ENCODE measurements around the gene SYT4. TPM values are rescaled to one million over a fixed set of nuclear protein-coding genes. Genes with fewer than 3 reads are reported as not detected.

The SYT4 gene
- total RNA-seq, 1 experiment from 2014 or later = 3.4 TPM

DNA sequence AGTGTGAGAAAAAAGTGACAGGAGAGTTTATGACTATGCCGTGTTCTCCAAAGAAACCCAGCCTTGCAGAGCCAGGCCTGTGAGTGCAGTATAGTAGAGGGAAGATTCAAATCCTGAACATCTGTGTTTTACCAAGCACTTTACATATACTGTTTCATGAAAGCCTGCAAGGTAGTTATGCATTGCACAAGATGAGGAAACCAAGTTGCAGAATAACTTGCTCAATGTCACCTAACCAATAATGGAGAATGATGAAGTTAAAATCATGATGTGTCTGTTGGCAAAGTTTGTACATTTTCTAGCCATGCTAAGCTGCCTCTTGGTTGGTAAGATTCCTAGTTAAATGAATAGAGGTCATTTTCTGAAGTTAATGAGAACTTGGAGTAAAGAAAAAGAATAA, 29.3 kb downstream of the SYT4 start:
- H2AFZ ChIP-seq (ENCODE audit: low read length) = no peak overlapping the region
- H3K79me1 ChIP-seq (ENCODE audit: insufficient read depth, low read depth, low read length, poor library complexity, severe bottlenecking) = no peaks in the 10 kb centered on the region
- Mint-ChIP-seq H3K4me3 (no peak overlapping the region), H3K27ac (no peak overlapping the region), H3K36me3 (ENCODE audit: insufficient read depth in 1 of 3, low read depth in 3 of 3) (no peaks in the 10 kb centered on the region), H3K4me1 (0 out of 4 replicates have a peak, but pooled peaks cover 0 to under 1% of the 10 kb centered on the region in 2 experiments), H3K27me3 (ENCODE audit: low read depth) (no peaks in the 10 kb centered on the region), H3K9me3 (no peaks in the 10 kb centered on the region)
- H2AK5ac ChIP-seq (ENCODE audit: insufficient read length, low read length) = no peak overlapping the region
- H3K9me3 ChIP-seq (ENCODE audit: control insufficient read depth, low read depth, low read length) = no peaks in the 10 kb centered on the region
- no peak overlapping the region for H2BK20ac ChIP-seq (ENCODE audit: low read depth, low read length, poor library complexity, severe bottlenecking)
- H4K8ac ChIP-seq (replicated peaks; ENCODE audit: insufficient read length, low read depth, low read length) = no peak overlapping the region
- TF ChIP-seq, protein P1, sequence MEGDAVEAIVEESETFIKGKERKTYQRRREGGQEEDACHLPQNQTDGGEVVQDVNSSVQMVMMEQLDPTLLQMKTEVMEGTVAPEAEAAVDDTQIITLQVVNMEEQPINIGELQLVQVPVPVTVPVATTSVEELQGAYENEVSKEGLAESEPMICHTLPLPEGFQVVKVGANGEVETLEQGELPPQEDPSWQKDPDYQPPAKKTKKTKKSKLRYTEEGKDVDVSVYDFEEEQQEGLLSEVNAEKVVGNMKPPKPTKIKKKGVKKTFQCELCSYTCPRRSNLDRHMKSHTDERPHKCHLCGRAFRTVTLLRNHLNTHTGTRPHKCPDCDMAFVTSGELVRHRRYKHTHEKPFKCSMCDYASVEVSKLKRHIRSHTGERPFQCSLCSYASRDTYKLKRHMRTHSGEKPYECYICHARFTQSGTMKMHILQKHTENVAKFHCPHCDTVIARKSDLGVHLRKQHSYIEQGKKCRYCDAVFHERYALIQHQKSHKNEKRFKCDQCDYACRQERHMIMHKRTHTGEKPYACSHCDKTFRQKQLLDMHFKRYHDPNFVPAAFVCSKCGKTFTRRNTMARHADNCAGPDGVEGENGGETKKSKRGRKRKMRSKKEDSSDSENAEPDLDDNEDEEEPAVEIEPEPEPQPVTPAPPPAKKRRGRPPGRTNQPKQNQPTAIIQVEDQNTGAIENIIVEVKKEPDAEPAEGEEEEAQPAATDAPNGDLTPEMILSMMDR (conservative IDR thresholded peaks at IDR 0.05) = no peak
- H3K27me3 ChIP-seq (ENCODE audit: insufficient read depth, low read length) = no peaks in the 10 kb centered on the region
- H3K27ac ChIP-seq (ENCODE audit: insufficient read length, low read depth, low read length) = no peak overlapping the region
- no peaks in the 10 kb centered on the region for H3K23me2 ChIP-seq (ENCODE audit: insufficient read length, low read depth, low read length, poor library complexity, severe bottlenecking)
- no peaks in the 10 kb centered on the region for H3K4me1 ChIP-seq (ENCODE audit: insufficient read depth, low read length)
- WGBS (ENCODE audit: extremely low coverage, insufficient read length, low lambda C conversion rate) = no CpG with 5 or more reads among the region's 1 CpG
- no peak overlapping the region for H3K18ac ChIP-seq (ENCODE audit: insufficient read length, low read depth, low read length)
- no peak overlapping the region for H3K4me2 ChIP-seq (ENCODE audit: insufficient read depth, insufficient read length, low read length)
- no peak overlapping the region for H3K56ac ChIP-seq (ENCODE audit: insufficient read length, low read depth, low read length)
- no peak overlapping the region for H2BK15ac ChIP-seq (ENCODE audit: low read depth, low read length)
- H2BK12ac ChIP-seq (ENCODE audit: insufficient read length, low read depth, low read length) = no peak overlapping the region
- H3K14ac ChIP-seq (ENCODE audit: insufficient read depth, low read length) = no peak overlapping the region
- no peak overlapping the region for H2BK5ac ChIP-seq (ENCODE audit: insufficient read length, low read length)
- no peak overlapping the region for H3K9ac ChIP-seq (ENCODE audit: extremely low read depth, insufficient read length, low read length)
- no peak overlapping the region for H3K4ac ChIP-seq (ENCODE audit: low read depth, low read length)
- DNase-seq = no peak
- no peak overlapping the region for H2BK120ac ChIP-seq (ENCODE audit: low read depth, low read length, poor library complexity, severe bottlenecking)
- H3T11ph ChIP-seq (ENCODE audit: low read length) = no peak overlapping the region
- H4K20me1 ChIP-seq (ENCODE audit: control insufficient read depth, insufficient read depth, insufficient read length) = no peaks in the 10 kb centered on the region
- no peak overlapping the region for H4K5ac ChIP-seq (ENCODE audit: insufficient read length, low read depth, low read length)
- no peak overlapping the region for H4K91ac ChIP-seq (ENCODE audit: insufficient read length, low read depth, low read length)
- H3K79me2 ChIP-seq (ENCODE audit: insufficient read depth, low read length) = no peaks in the 10 kb centered on the region
- no peak overlapping the region for H3K23ac ChIP-seq (ENCODE audit: insufficient read length, low read depth, low read length)
